ENCODE data around the gene BCL11A. TPM values are rescaled to one million over a fixed set of nuclear protein-coding genes. Genes with fewer than 3 reads are reported as not detected.

The BCL11A gene
- total and polyA plus RNA-seq, 2 of the 13 experiments (the other 11 are each of a cell fraction or from before 2014, with no cell fraction given) = not detected

DNA sequence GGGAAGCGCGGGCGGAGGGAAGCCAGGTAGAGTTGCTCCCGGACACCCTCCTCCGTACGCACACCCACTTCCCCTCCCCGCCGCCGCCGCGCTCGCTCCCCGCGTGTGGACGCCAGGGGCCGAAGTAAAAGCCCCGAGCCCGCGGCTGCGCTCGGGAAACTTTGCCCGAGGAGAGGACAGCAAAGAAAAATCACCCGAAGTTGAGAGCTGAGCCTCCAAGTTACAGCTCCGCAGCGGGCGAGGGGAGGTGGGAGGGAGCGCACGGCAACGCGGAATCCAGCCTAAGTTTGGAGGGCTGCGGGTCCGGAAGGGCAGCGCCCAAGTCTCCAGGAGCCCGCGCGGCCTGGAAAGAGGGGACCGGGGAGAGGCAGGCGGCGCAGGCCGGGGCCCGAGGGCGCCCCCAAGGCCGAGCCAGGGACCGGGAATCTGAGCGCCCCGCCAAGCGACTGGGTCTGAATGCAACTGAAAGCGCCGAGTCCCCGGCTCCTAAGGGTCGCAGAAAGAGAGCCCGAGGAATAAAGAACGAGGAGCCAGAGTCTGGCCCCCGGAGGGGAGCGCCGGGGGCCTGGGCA is 706 bp upstream of the BCL11A start (continued):
- TF ChIP-seq MTF2 (CRISPR knock-in tag; IDR thresholded peaks at IDR 0.05; ENCODE audit: borderline replicate concordance) = no peak
- peak; percentile 12 for TF ChIP-seq HNRNPK (IDR thresholded peaks at IDR 0.05; ENCODE audit: low read depth, low read length, poor library complexity, severe bottlenecking)
- TF ChIP-seq GABPB1 (CRISPR knock-in tag; IDR thresholded peaks at IDR 0.05) = peak; percentile 30; the same call in 1 of the 2 replicates
- TF ChIP-seq, protein P1, sequence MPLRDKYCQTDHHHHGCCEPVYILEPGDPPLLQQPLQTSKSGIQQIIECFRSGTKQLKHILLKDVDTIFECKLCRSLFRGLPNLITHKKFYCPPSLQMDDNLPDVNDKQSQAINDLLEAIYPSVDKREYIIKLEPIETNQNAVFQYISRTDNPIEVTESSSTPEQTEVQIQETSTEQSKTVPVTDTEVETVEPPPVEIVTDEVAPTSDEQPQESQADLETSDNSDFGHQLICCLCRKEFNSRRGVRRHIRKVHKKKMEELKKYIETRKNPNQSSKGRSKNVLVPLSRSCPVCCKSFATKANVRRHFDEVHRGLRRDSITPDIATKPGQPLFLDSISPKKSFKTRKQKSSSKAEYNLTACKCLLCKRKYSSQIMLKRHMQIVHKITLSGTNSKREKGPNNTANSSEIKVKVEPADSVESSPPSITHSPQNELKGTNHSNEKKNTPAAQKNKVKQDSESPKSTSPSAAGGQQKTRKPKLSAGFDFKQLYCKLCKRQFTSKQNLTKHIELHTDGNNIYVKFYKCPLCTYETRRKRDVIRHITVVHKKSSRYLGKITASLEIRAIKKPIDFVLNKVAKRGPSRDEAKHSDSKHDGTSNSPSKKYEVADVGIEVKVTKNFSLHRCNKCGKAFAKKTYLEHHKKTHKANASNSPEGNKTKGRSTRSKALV (CRISPR knock-in tag; IDR thresholded peaks at IDR 0.05) = peak; percentile 91
- TF ChIP-seq PHF21A (CRISPR knock-in tag; IDR thresholded peaks at IDR 0.05) = 0 out of 2 replicates have a peak, but pooled peaks have one; percentile 7
- TF ChIP-seq EZH2 (conservative IDR thresholded peaks at IDR 0.05; ENCODE audit: low read depth, low read length) = peak; percentile 80; the same call in 1 of the 2 replicates
- no peak for TF ChIP-seq ZNF780A (CRISPR knock-in tag; IDR thresholded peaks at IDR 0.05)
- no peak for TF ChIP-seq ZNF101 (CRISPR knock-in tag; IDR thresholded peaks at IDR 0.05; ENCODE audit: borderline replicate concordance, low read depth)
- no peak for TF ChIP-seq HMG20B (CRISPR knock-in tag; conservative IDR thresholded peaks at IDR 0.05)
- no peak for TF ChIP-seq PITX1 (CRISPR knock-in tag; IDR thresholded peaks at IDR 0.05)
- no peak for TF ChIP-seq FOXA3 (CRISPR knock-in tag; IDR thresholded peaks at IDR 0.05)

All from HepG2 (cell line).